ENCODE measurements around the gene HCFC1.

- no peak for TF ChIP-seq PKNOX1 (IDR thresholded peaks at IDR 0.05)
- TF ChIP-seq BHLHE40 (IDR thresholded peaks at IDR 0.05; ENCODE audit: borderline replicate concordance), result no peak
- no peak for TF ChIP-seq TARDBP (IDR thresholded peaks at IDR 0.05)
- no peak for TF ChIP-seq FOXA1 (IDR thresholded peaks at IDR 0.05)
Measured at GRCh38 chrX:154017766-154018517, 46.3 kb upstream of the HCFC1 start.
